Limb (tissue), 2 donors: Measurements from ENCODE around the gene SCN2B.

Experiments used
- DNase-seq, 2 donors: peaks; one replicate each; pipeline ENCODE4 v3.0.0-alpha.2; 2016; ENCODE audit errors: extremely low spot score in 2 of 2

SCN2B gene

GRCh38 chr11:118175993-118176777 is at the start of gene SCN2B:
Gene SCN2B (minus strand): TSS chr11:118176639. CDS start chr11:118176431, 208 bp downstream.
- DNase-seq = peak in 1 of 2 donors; percentile 65

GRCh38 chr11:118224511-118225188 is 48.2 kb upstream of the SCN2B start, which contains the start of gene JAML:
Gene JAML (minus strand): TSS chr11:118225011. CDS start chr11:118214866, 10,145 bp downstream.
- no peak for DNase-seq

GRCh38 chr11:118223992-118224391 is 47.6 kb upstream of the SCN2B start:
- DNase-seq = no peak

GRCh38 chr11:118223570-118223969 is 47.1 kb upstream of the SCN2B start:
- no peak for DNase-seq

GRCh38 chr11:118222437-118222836 is 46.0 kb upstream of the SCN2B start:
- DNase-seq = no peak

GRCh38 chr11:118221419-118221818 is 45.0 kb upstream of the SCN2B start:
- DNase-seq = no peak

GRCh38 chr11:118219732-118220131 is 43.3 kb upstream of the SCN2B start:
- no peak for DNase-seq

- DNase-seq = no peak
Measured at GRCh38 chr11:118219244-118219643, 42.8 kb upstream of the SCN2B start.

GRCh38 chr11:118217575-118217974 is 41.1 kb upstream of the SCN2B start:
- DNase-seq = no peak

GRCh38 chr11:118216621-118217481 is 40.4 kb upstream of the SCN2B start:
- DNase-seq = no peak

- DNase-seq = no peak
Measured at GRCh38 chr11:118215765-118216164, 39.3 kb upstream of the SCN2B start.

- no peak for DNase-seq
Measured at GRCh38 chr11:118215262-118215661, 38.8 kb upstream of the SCN2B start.

GRCh38 chr11:118214210-118214914 is 37.9 kb upstream of the SCN2B start:
- no peak for DNase-seq

- DNase-seq = no peak
Measured at GRCh38 chr11:118213781-118214180, 37.3 kb upstream of the SCN2B start.

- DNase-seq = no peak
Measured at GRCh38 chr11:118213201-118213600, 36.8 kb upstream of the SCN2B start.

GRCh38 chr11:118212781-118213191 is 36.3 kb upstream of the SCN2B start:
- no peak for DNase-seq

GRCh38 chr11:118212131-118212725 is 35.8 kb upstream of the SCN2B start:
- no peak for DNase-seq

- DNase-seq = no peak
Measured at GRCh38 chr11:118211006-118211405, 34.6 kb upstream of the SCN2B start.

GRCh38 chr11:118210323-118210722 is 33.9 kb upstream of the SCN2B start:
- no peak for DNase-seq

- no peak for DNase-seq
Measured at GRCh38 chr11:118209033-118209432, 32.6 kb upstream of the SCN2B start.

- no peak for DNase-seq
Measured at GRCh38 chr11:118207079-118207478, 30.6 kb upstream of the SCN2B start.
